GM12878 (cell line): Measurements from ENCODE around the gene CACHD1. TPM values are rescaled to one million over a fixed set of nuclear protein-coding genes. Genes with fewer than 3 reads are reported as not detected.

Experiments used
- ATAC-seq: fragments of 200-7000 bp; cut with Tn5 transposase; 3 replicates; pipeline ENCODE4 v1.9.1; 2020; ENCODE audit warnings: mild to moderate bottlenecking, moderate library complexity
- BruUV-seq: library from RNA; stranded (reverse); fragments of 400-500 nt; replicated peaks from 2 replicates; lab custom pipeline; 2021; lab: Mats Ljungman, UMichigan
- CTCF ChIA-PET: fragments of 300-600 bp; sonication (Branson Sonifier 250); formaldehyde crosslinking; extraction: SDS; loops from one replicate; lab custom pipeline; 2021; ENCODE audit warnings: inconsistent platforms; lab: Yijun Ruan, JAX
- POLR2A ChIA-PET: fragments of 350-600 bp; formaldehyde crosslinking; extraction: SDS; loops from one replicate; lab custom pipeline; 2021; ENCODE audit warnings: inconsistent platforms; lab: Charles Lee
- RAD21 ChIA-PET: fragments of 300-600 bp; sonication (Branson Sonifier 250); formaldehyde crosslinking; loops from one replicate; lab custom pipeline; 2023; ENCODE audit warnings: antibody characterized with exemption; ENCODE audit not compliant: unreplicated experiment; lab: Charles Lee
- SMC1A ChIA-PET: fragments of 300-600 bp; sonication (Branson Sonifier 250); formaldehyde crosslinking; loops from one replicate; lab custom pipeline; 2023; ENCODE audit not compliant: unreplicated experiment, uncharacterized antibody; lab: Charles Lee
- DNase-seq: peaks from one replicate; pipeline ENCODE4 v3.0.0-alpha.2; 2011; ENCODE audit warnings: low read depth, low spot score
- FAIRE-seq: peaks from 3 replicates; lab custom pipeline; 2011; peaks lifted over from hg19 to GRCh38; lab: Jason Lieb, UNC
- H2AFZ ChIP-seq: 2 replicates; pipeline ENCODE4 v1.6.0; 2011; ENCODE audit warnings: low read depth, low read length, control low read depth; ENCODE audit not compliant: control insufficient read depth
- H3K27ac ChIP-seq: 2 replicates; pipeline ENCODE4 v1.5.1; 2011; ENCODE audit warnings: control low read depth; ENCODE audit not compliant: control insufficient read depth, insufficient read depth
- H3K27me3 ChIP-seq, 2 experiments: replicated peaks in 1 of 2; 2 replicates each; pipeline versions ENCODE4 v1.6.0 to v1.6.1; 2011; ENCODE audit warnings: low read length in 1 of 2; ENCODE audit not compliant: control insufficient read depth in 2 of 2, insufficient read depth in 2 of 2
- H3K36me3 ChIP-seq, 2 experiments: 2 replicates each; pipeline ENCODE4 v1.5.1; 2011; ENCODE audit warnings: low read length in 1 of 2; ENCODE audit not compliant: control insufficient read depth in 2 of 2, insufficient read depth in 2 of 2
- H3K4me1 ChIP-seq: 2 replicates; pipeline ENCODE4 v1.6.1; 2011; ENCODE audit warnings: mild to moderate bottlenecking, low read length, moderate library complexity, mixed read lengths; ENCODE audit not compliant: control insufficient read depth, insufficient read depth
- H3K4me2 ChIP-seq: 2 replicates; pipeline ENCODE4 v1.6.0; 2011; ENCODE audit warnings: control low read depth; ENCODE audit not compliant: control insufficient read depth, insufficient read depth
- H3K4me3 ChIP-seq: fragments of 200-600 bp; sonication (generic); 2 replicates; pipeline ENCODE4 v1.5.1; 2016
- H3K79me2 ChIP-seq: 2 replicates; pipeline ENCODE4 v1.6.0; 2011; ENCODE audit warnings: low read length; ENCODE audit not compliant: control insufficient read depth, insufficient read depth
- H3K9ac ChIP-seq: 2 replicates; pipeline ENCODE4 v1.8.0; 2011; ENCODE audit warnings: low read length, control low read depth, mixed read lengths; ENCODE audit not compliant: control insufficient read depth, insufficient read depth
- H3K9me3 ChIP-seq: replicated peaks from 3 replicates; pipeline ENCODE4 v1.5.1; 2011; ENCODE audit warnings: mild to moderate bottlenecking, low read length; ENCODE audit not compliant: control insufficient read depth, insufficient read depth
- H4K20me1 ChIP-seq: 2 replicates; pipeline ENCODE4 v1.6.0; 2011; ENCODE audit not compliant: control insufficient read depth, insufficient read depth
- CTCF ChIP-seq, 3 experiments: IDR thresholded peaks in 2 of 3; conservative IDR thresholded peaks in 1 of 3; 2 replicates each; pipeline ENCODE4 v1.5.1; 2011; ENCODE audit warnings: low read depth in 3 of 3, low read length in 3 of 3, mild to moderate bottlenecking in 3 of 3, control low read depth in 2 of 3, moderate library complexity in 2 of 3, inconsistent platforms in 1 of 3, mixed read lengths in 1 of 3; ENCODE audit not compliant: control insufficient read depth in 2 of 3, insufficient read depth in 1 of 3; ENCODE audit errors: extremely low read depth in 1 of 3
- EP300 ChIP-seq, 2 experiments: fragments of 150-350 bp in 1 of 2; IDR thresholded peaks; 2 replicates each; pipeline ENCODE4 v1.6.1; 2011 to 2012; ENCODE audit warnings: low read depth in 2 of 2, low read length in 2 of 2, borderline replicate concordance in 1 of 2, improper control_type of control experiment in 1 of 2, inconsistent platforms in 1 of 2; ENCODE audit not compliant: control insufficient read depth in 1 of 2
- IKZF1 ChIP-seq: fragments of 450-650 bp; conservative IDR thresholded peaks from 2 replicates; pipeline ENCODE4 v1.6.1; 2017; ENCODE audit warnings: antibody characterized with exemption, mild to moderate bottlenecking
- POLR2A ChIP-seq: IDR thresholded peaks from 2 replicates; pipeline ENCODE4 v1.6.1; 2011; ENCODE audit warnings: low read depth, mild to moderate bottlenecking, low read length
- RCOR1 ChIP-seq: conservative IDR thresholded peaks from 2 replicates; pipeline ENCODE4 v1.6.1; 2012; ENCODE audit warnings: low read depth, low read length, improper control_type of control experiment
- SMAD1 ChIP-seq: fragments of 450-650 bp; IDR thresholded peaks from 2 replicates; pipeline ENCODE4 v1.6.1; 2018; ENCODE audit warnings: mild to moderate bottlenecking, low read depth; ENCODE audit not compliant: partially characterized antibody
- SMC3 ChIP-seq: IDR thresholded peaks from 2 replicates; pipeline ENCODE4 v1.6.1; 2011; ENCODE audit warnings: low read length, improper control_type of control experiment, borderline replicate concordance
- SRF ChIP-seq, 2 experiments: IDR thresholded peaks; 2 replicates each; pipeline ENCODE4 v1.6.1; 2011; ENCODE audit warnings: low read depth in 2 of 2, low read length in 2 of 2, mild to moderate bottlenecking in 1 of 2, moderate library complexity in 1 of 2
- TCF12 ChIP-seq: IDR thresholded peaks from 2 replicates; pipeline ENCODE4 v1.6.1; 2011; ENCODE audit warnings: low read depth, mild to moderate bottlenecking, low read length
- TCF7 ChIP-seq: IDR thresholded peaks from 2 replicates; pipeline ENCODE4 v1.6.1; 2014; ENCODE audit warnings: antibody characterized with exemption, borderline replicate concordance
- USF1 ChIP-seq: IDR thresholded peaks from 2 replicates; pipeline ENCODE4 v1.6.1; 2011; ENCODE audit warnings: borderline replicate concordance, low read depth, mild to moderate bottlenecking, moderate library complexity, mixed read lengths, low read length; ENCODE audit not compliant: insufficient read depth; ENCODE audit errors: extremely low read length
- USF2 ChIP-seq: IDR thresholded peaks from 2 replicates; pipeline ENCODE4 v1.6.1; 2011; ENCODE audit warnings: low read depth, low read length, improper control_type of control experiment, borderline replicate concordance
- WGBS: methylation state at CpG from one replicate; pipeline ENCODE4 v1.1.6; 2016; ENCODE audit warnings: low lambda C conversion rate; ENCODE audit not compliant: insufficient replicate concordance, insufficient coverage; ENCODE audit errors: missing lambda C conversion rate; 5-methylcytosine and 5-hydroxymethylcytosine counted together
- in situ Hi-C: fragments of 300-500 bp; cut with MboI; formaldehyde crosslinking; loops from 9 replicates; pipeline ENCODE4 v1.14.3; 2018; ENCODE audit warnings: mixed read lengths
- intact Hi-C: fragments of 100-400 bp; cut with micrococcal nuclease; formaldehyde crosslinking; loops from one replicate; pipeline ENCODE4 v1.14.2; 2022; ENCODE audit not compliant: unreplicated experiment
- polyA plus RNA-seq, 11 experiments: library from polyadenylated mRNA; depleted of rRNA in 4 of 11; unstranded in 6 of 11; stranded (reverse) in 5 of 11; fragments of >200 nt; fragmentation: Nextera tagmentation in 4 of 11; fragmentation: Illumina TruSeq in 1 of 11; extraction: Ambion mirVana in 4 of 11; extraction: Trizol in 1 of 11; gene quantifications; 1 replicate in 1 of 11; 2 replicates in 10 of 11; pipeline versions ENCODE4 v1.2.1 to v1.2.3, GENCODE V29; 2011 to 2016; ENCODE audit warnings: inconsistent platforms in 2 of 11, missing spikeins in 2 of 11, low read depth in 1 of 11
- total RNA-seq, 4 experiments: library from RNA; depleted of rRNA in 3 of 4; stranded (reverse); fragments of >200 nt in 3 of 4; fragmentation: Illumina TruSeq in 1 of 4; extraction: Trizol in 1 of 4; gene quantifications; 2 replicates each; pipeline versions ENCODE4 v1.2.1 to v1.2.3, GENCODE V29; 2013 to 2021

The CACHD1 gene
- total and polyA plus RNA-seq, 10 of the 15 experiments (the other 5 are each of a cell fraction or from before 2014, with no cell fraction given): 0.03 TPM; not detected in 9

- 60% methylated on average over 10 of the region's 10 CpGs for WGBS
Observed at GRCh38 chr1:64527165-64527564, 57.2 kb downstream of the CACHD1 start.

GRCh38 chr1:64527786-64528185, 57.9 kb downstream of the CACHD1 start:
- no peaks in the 10 kb centered on the region for H3K4me1 ChIP-seq
- SMC1A ChIA-PET: no interaction called here

More at GRCh38 chr1:64527165-64527564, 57.2 kb downstream of the CACHD1 start:
- Histone ChIP-seq H3K4me3 (no peak overlapping the region), H2AFZ (no peak overlapping the region), H3K27me3 (no peaks in the 10 kb centered on the region; a peak in 1 of 4 replicates), H3K4me1 (no peaks in the 10 kb centered on the region)
- FAIRE-seq (no peak), DNase-seq (no peak), ATAC-seq (no peak)
- intact Hi-C loops (no loop called here), in situ Hi-C loops (no loop called here)
- ChIA-PET RAD21 (no interaction called here), CTCF (no interaction called here)
- TF ChIP-seq RCOR1 (no peak), IKZF1 (no peak), SMAD1 (no peak)
- TF ChIP-seq, all 136 proteins: peak for 0
- Histone ChIP-seq H4K20me1 (no peaks in the 10 kb centered on the region), H3K4me2 (no peak overlapping the region), H3K79me2 (no peaks in the 10 kb centered on the region), H3K36me3 (no peaks in the 10 kb centered on the region), H3K9me3 (no peaks in the 10 kb centered on the region), H3K9ac (no peak overlapping the region), H3K27ac (no peak overlapping the region)
- ChIA-PET POLR2A (no interaction called here), SMC1A (no interaction called here)
- no TSS peak for BruUV-seq

More at GRCh38 chr1:64527786-64528185, 57.9 kb downstream of the CACHD1 start:
- ChIA-PET POLR2A (no interaction called here), RAD21 (no interaction called here), CTCF (no interaction called here)
- Histone ChIP-seq H3K36me3 (no peaks in the 10 kb centered on the region), H3K79me2 (no peaks in the 10 kb centered on the region), H4K20me1 (no peaks in the 10 kb centered on the region), H3K4me3 (no peak overlapping the region), H3K9ac (no peak overlapping the region), H2AFZ (no peak overlapping the region), H3K4me2 (no peak overlapping the region), H3K27ac (no peak overlapping the region), H3K27me3 (no peaks in the 10 kb centered on the region; a peak in 2 of 4 replicates), H3K9me3 (no peaks in the 10 kb centered on the region)
- no peak for ATAC-seq
- no peak for FAIRE-seq
- no peak for DNase-seq
- TF ChIP-seq EP300 (IDR thresholded peaks at IDR 0.05; ENCODE audit: borderline replicate concordance in 1 of 2, control insufficient read depth in 1 of 2, low read depth in 2 of 2, low read length in 2 of 2) (no peak), USF2 (no peak), SRF (IDR thresholded peaks at IDR 0.05; ENCODE audit: low read depth in 2 of 2, low read length in 2 of 2) (no peak), USF1 (no peak), POLR2A (no peak), TCF12 (no peak), CTCF (IDR thresholded peaks at IDR 0.05 in 2 of 3, conservative IDR thresholded peaks at IDR 0.05 in 1 of 3; ENCODE audit: control insufficient read depth in 2 of 3, extremely low read depth in 1 of 3, insufficient read depth in 1 of 3, low read depth in 3 of 3, low read length in 3 of 3) (no peak), TCF7 (no peak), SMC3 (no peak)
- intact Hi-C loops: no loop called here
- in situ Hi-C loops: no loop called here
- no TSS peak for BruUV-seq
